HEK293 (cell line): ENCODE measurements around the gene RPS17.

Experiments used
- CTCF ChIA-PET: fragments of 350-600 bp; formaldehyde crosslinking; extraction: SDS; loops from one replicate; lab custom pipeline; 2021; ENCODE audit warnings: antibody characterized with exemption; lab: Yijun Ruan, JAX
- POLR2A ChIA-PET: fragments of 300-600 bp; formaldehyde crosslinking; extraction: SDS; loops from one replicate; lab custom pipeline; 2020; ENCODE audit warnings: antibody characterized with exemption, inconsistent platforms; lab: Yijun Ruan, JAX
- H3K27ac ChIP-seq: fragments of 200-500 bp; sonication (Bioruptor generic); 2 replicates; pipeline ENCODE4 v1.5.1; 2014; ENCODE audit warnings: low read depth, low read length, control low read depth, inconsistent platforms; ENCODE audit errors: extremely low read depth
- H3K36me3 ChIP-seq, 2 experiments: fragments of 200-500 bp in 1 of 2; sonication (Bioruptor generic) in 1 of 2; 1 replicate in 1 of 2; 2 replicates in 1 of 2; pipeline ENCODE4 v1.5.1; 2014 to 2017; ENCODE audit warnings: inconsistent platforms in 2 of 2, low read length in 2 of 2; ENCODE audit not compliant: control insufficient read depth in 2 of 2, insufficient read depth in 1 of 2
- H3K4me1 ChIP-seq: fragments of 200-500 bp; sonication (Bioruptor generic); 2 replicates; pipeline ENCODE4 v1.5.1; 2014; ENCODE audit warnings: mild to moderate bottlenecking, low read length, inconsistent platforms; ENCODE audit not compliant: control insufficient read depth, insufficient read depth
- H3K4me3 ChIP-seq: 2 replicates; pipeline ENCODE4 v1.5.1; 2011; ENCODE audit warnings: low read depth, mild to moderate bottlenecking, control low read depth, low read length, moderate library complexity
- H3K9me3 ChIP-seq: fragments of 200-500 bp; sonication (Bioruptor generic); 2 replicates; pipeline ENCODE4 v1.5.1; 2014; ENCODE audit warnings: low read depth, low read length, inconsistent platforms; ENCODE audit not compliant: control insufficient read depth, insufficient read depth
- HOXA7 ChIP-seq: sonication (generic); formaldehyde crosslinking; IDR thresholded peaks from 2 replicates; pipeline ENCODE4 v1.8.1; 2022; ENCODE audit warnings: missing genetic modification reagents, borderline replicate concordance
- HOXD13 ChIP-seq: sonication (generic); formaldehyde crosslinking; IDR thresholded peaks from 2 replicates; pipeline ENCODE4 v1.8.0; 2022; ENCODE audit warnings: missing genetic modification reagents, borderline replicate concordance
- SP2 ChIP-seq: fragments of 450-650 bp; formaldehyde crosslinking; IDR thresholded peaks from 2 replicates; pipeline ENCODE4 v1.5.1; 2016; ENCODE audit warnings: missing biosample characterization, missing genetic modification characterization
- ZNF138 ChIP-seq: fragments of 450-650 bp; formaldehyde crosslinking; IDR thresholded peaks from 2 replicates; pipeline ENCODE4 v1.5.1; 2016; ENCODE audit warnings: missing biosample characterization, missing genetic modification characterization, borderline replicate concordance
- ZNF146 ChIP-seq: fragments of 450-650 bp; formaldehyde crosslinking; IDR thresholded peaks from 2 replicates; pipeline ENCODE4 v1.5.1; 2016; ENCODE audit warnings: missing biosample characterization, missing genetic modification characterization
- ZNF2 ChIP-seq: fragments of 450-650 bp; formaldehyde crosslinking; IDR thresholded peaks from 2 replicates; pipeline ENCODE4 v1.5.1; 2016; ENCODE audit warnings: missing biosample characterization, missing genetic modification characterization
- ZNF239 ChIP-seq: fragments of 450-650 bp; formaldehyde crosslinking; IDR thresholded peaks from 2 replicates; pipeline ENCODE4 v1.5.1; 2016; ENCODE audit warnings: missing biosample characterization, missing genetic modification characterization
- ZNF473 ChIP-seq: fragments of 450-650 bp; formaldehyde crosslinking; IDR thresholded peaks from 2 replicates; pipeline ENCODE4 v1.5.1; 2017; ENCODE audit warnings: missing biosample characterization, missing genetic modification characterization
- ZNF544 ChIP-seq: fragments of 450-650 bp; formaldehyde crosslinking; IDR thresholded peaks from 2 replicates; pipeline ENCODE4 v1.5.0; 2017; ENCODE audit warnings: missing biosample characterization, missing genetic modification characterization
- ZNF654 ChIP-seq: fragments of 450-650 bp; formaldehyde crosslinking; IDR thresholded peaks from 2 replicates; pipeline ENCODE4 v1.5.1; 2016; ENCODE audit warnings: low read depth, missing biosample characterization, missing genetic modification characterization
- ZNF701 ChIP-seq: fragments of 450-650 bp; formaldehyde crosslinking; IDR thresholded peaks from 2 replicates; pipeline ENCODE4 v1.5.1; 2016; ENCODE audit warnings: missing biosample characterization, missing genetic modification characterization
- ZNF707 ChIP-seq: fragments of 450-650 bp; formaldehyde crosslinking; IDR thresholded peaks from 2 replicates; pipeline ENCODE4 v1.5.1; 2016; ENCODE audit warnings: missing biosample characterization, missing genetic modification characterization
- ZNF777 ChIP-seq: fragments of 450-650 bp; formaldehyde crosslinking; IDR thresholded peaks from 2 replicates; pipeline ENCODE4 v1.5.1; 2017; ENCODE audit warnings: missing biosample characterization, missing genetic modification characterization, borderline replicate concordance
- TF ChIP-seq, protein P1 (sequence below): fragments of 450-650 bp; formaldehyde crosslinking; IDR thresholded peaks from 2 replicates; pipeline ENCODE4 v1.5.1; 2016; ENCODE audit warnings: missing biosample characterization, missing genetic modification characterization, borderline replicate concordance
- TF ChIP-seq, protein P2 (sequence below): fragments of 450-650 bp; formaldehyde crosslinking; IDR thresholded peaks from 2 replicates; pipeline ENCODE4 v1.5.1; 2016; ENCODE audit warnings: missing biosample characterization, missing genetic modification characterization
- TF ChIP-seq, protein P3 (sequence below): fragments of 450-650 bp; formaldehyde crosslinking; IDR thresholded peaks from 2 replicates; pipeline ENCODE4 v1.5.1; 2016; ENCODE audit warnings: missing biosample characterization, missing genetic modification characterization
- TF ChIP-seq, protein P4 (sequence below): fragments of 450-650 bp; formaldehyde crosslinking; IDR thresholded peaks from 2 replicates; pipeline ENCODE4 v1.5.1; 2017; ENCODE audit warnings: missing biosample characterization, mild to moderate bottlenecking, missing genetic modification characterization, moderate library complexity
- TF ChIP-seq, protein P5 (sequence below): fragments of 450-650 bp; formaldehyde crosslinking; IDR thresholded peaks from 2 replicates; pipeline ENCODE4 v1.5.1; 2017; ENCODE audit warnings: missing biosample characterization, missing genetic modification characterization
- TF ChIP-seq, protein P6 (sequence below): fragments of 450-650 bp; formaldehyde crosslinking; IDR thresholded peaks from 2 replicates; pipeline ENCODE4 v1.5.1; 2016; ENCODE audit warnings: missing biosample characterization, missing genetic modification characterization
- TF ChIP-seq, protein P7 (sequence below): fragments of 450-650 bp; IDR thresholded peaks from 2 replicates; pipeline ENCODE4 v1.5.1; 2018; ENCODE audit warnings: missing biosample characterization, missing genetic modification characterization

RPS17 gene

DNA sequence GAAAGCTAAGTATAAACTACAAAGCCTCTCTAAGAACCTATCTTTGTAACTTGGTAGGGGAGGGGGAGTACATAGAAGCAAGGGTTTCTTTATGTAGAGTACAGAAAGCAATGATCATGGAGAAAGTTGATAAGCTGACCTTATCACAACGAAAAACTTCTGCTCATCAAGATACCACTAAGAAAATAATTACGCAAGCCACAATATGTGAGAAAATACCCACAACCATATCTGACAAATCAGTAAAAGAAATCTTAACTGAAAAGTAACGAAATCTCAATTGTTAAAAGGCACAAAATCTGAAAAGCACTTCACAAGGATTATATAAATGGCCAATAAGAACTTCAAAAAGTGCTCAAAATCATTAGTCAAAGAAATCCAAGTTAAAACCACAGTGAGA is 35.1 kb upstream of the RPS17 start:
- Histone ChIP-seq H3K36me3 (no peaks in the 10 kb centered on the region), H3K27ac (no peak overlapping the region)
- TF ChIP-seq HOXD13 (CRISPR knock-in tag) (no peak), ZNF701 (tag by site-specific recombination) (no peak), ZNF146 (tag by site-specific recombination) (no peak), ZNF138 (tag by site-specific recombination) (no peak), ZNF777 (no peak), ZNF473 (tag by site-specific recombination) (no peak), HOXA7 (no peak), ZNF544 (tag by site-specific recombination) (no peak), SP2 (no peak), ZNF654 (tag by site-specific recombination) (no peak), ZNF2 (tag by site-specific recombination) (no peak), ZNF707 (no peak), ZNF239 (tag by site-specific recombination) (no peak)
- TF ChIP-seq, protein P1, sequence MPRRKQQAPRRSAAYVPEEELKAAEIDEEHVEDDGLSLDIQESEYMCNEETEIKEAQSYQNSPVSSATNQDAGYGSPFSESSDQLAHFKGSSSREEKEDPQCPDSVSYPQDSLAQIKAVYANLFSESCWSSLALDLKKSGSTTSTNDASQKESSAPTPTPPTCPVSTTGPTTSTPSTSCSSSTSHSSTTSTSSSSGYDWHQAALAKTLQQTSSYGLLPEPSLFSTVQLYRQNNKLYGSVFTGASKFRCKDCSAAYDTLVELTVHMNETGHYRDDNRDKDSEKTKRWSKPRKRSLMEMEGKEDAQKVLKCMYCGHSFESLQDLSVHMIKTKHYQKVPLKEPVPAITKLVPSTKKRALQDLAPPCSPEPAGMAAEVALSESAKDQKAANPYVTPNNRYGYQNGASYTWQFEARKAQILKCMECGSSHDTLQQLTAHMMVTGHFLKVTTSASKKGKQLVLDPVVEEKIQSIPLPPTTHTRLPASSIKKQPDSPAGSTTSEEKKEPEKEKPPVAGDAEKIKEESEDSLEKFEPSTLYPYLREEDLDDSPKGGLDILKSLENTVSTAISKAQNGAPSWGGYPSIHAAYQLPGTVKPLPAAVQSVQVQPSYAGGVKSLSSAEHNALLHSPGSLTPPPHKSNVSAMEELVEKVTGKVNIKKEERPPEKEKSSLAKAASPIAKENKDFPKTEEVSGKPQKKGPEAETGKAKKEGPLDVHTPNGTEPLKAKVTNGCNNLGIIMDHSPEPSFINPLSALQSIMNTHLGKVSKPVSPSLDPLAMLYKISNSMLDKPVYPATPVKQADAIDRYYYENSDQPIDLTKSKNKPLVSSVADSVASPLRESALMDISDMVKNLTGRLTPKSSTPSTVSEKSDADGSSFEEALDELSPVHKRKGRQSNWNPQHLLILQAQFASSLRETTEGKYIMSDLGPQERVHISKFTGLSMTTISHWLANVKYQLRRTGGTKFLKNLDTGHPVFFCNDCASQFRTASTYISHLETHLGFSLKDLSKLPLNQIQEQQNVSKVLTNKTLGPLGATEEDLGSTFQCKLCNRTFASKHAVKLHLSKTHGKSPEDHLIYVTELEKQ = no peak
- TF ChIP-seq, protein P2, sequence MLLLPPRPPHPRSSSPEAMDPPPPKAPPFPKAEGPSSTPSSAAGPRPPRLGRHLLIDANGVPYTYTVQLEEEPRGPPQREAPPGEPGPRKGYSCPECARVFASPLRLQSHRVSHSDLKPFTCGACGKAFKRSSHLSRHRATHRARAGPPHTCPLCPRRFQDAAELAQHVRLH (tag by site-specific recombination) = no peak
- TF ChIP-seq, protein P3, sequence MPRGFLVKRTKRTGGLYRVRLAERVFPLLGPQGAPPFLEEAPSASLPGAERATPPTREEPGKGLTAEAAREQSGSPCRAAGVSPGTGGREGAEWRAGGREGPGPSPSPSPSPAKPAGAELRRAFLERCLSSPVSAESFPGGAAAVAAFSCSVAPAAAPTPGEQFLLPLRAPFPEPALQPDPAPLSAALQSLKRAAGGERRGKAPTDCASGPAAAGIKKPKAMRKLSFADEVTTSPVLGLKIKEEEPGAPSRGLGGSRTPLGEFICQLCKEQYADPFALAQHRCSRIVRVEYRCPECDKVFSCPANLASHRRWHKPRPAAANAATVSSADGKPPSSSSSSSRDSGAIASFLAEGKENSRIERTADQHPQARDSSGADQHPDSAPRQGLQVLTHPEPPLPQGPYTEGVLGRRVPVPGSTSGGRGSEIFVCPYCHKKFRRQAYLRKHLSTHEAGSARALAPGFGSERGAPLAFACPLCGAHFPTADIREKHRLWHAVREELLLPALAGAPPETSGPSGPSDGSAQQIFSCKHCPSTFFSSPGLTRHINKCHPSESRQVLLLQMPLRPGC = no peak
- TF ChIP-seq, protein P4, sequence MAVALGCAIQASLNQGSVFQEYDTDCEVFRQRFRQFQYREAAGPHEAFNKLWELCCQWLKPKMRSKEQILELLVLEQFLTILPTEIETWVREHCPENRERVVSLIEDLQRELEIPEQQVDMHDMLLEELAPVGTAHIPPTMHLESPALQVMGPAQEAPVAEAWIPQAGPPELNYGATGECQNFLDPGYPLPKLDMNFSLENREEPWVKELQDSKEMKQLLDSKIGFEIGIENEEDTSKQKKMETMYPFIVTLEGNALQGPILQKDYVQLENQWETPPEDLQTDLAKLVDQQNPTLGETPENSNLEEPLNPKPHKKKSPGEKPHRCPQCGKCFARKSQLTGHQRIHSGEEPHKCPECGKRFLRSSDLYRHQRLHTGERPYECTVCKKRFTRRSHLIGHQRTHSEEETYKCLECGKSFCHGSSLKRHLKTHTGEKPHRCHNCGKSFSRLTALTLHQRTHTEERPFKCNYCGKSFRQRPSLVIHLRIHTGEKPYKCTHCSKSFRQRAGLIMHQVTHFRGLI (tag by site-specific recombination) = no peak
- TF ChIP-seq, protein P5, sequence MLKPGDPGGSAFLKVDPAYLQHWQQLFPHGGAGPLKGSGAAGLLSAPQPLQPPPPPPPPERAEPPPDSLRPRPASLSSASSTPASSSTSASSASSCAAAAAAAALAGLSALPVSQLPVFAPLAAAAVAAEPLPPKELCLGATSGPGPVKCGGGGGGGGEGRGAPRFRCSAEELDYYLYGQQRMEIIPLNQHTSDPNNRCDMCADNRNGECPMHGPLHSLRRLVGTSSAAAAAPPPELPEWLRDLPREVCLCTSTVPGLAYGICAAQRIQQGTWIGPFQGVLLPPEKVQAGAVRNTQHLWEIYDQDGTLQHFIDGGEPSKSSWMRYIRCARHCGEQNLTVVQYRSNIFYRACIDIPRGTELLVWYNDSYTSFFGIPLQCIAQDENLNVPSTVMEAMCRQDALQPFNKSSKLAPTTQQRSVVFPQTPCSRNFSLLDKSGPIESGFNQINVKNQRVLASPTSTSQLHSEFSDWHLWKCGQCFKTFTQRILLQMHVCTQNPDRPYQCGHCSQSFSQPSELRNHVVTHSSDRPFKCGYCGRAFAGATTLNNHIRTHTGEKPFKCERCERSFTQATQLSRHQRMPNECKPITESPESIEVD (tag by site-specific recombination) = no peak
- TF ChIP-seq, protein P6, sequence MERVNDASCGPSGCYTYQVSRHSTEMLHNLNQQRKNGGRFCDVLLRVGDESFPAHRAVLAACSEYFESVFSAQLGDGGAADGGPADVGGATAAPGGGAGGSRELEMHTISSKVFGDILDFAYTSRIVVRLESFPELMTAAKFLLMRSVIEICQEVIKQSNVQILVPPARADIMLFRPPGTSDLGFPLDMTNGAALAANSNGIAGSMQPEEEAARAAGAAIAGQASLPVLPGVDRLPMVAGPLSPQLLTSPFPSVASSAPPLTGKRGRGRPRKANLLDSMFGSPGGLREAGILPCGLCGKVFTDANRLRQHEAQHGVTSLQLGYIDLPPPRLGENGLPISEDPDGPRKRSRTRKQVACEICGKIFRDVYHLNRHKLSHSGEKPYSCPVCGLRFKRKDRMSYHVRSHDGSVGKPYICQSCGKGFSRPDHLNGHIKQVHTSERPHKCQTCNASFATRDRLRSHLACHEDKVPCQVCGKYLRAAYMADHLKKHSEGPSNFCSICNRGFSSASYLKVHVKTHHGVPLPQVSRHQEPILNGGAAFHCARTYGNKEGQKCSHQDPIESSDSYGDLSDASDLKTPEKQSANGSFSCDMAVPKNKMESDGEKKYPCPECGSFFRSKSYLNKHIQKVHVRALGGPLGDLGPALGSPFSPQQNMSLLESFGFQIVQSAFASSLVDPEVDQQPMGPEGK = no peak
- TF ChIP-seq, protein P7, sequence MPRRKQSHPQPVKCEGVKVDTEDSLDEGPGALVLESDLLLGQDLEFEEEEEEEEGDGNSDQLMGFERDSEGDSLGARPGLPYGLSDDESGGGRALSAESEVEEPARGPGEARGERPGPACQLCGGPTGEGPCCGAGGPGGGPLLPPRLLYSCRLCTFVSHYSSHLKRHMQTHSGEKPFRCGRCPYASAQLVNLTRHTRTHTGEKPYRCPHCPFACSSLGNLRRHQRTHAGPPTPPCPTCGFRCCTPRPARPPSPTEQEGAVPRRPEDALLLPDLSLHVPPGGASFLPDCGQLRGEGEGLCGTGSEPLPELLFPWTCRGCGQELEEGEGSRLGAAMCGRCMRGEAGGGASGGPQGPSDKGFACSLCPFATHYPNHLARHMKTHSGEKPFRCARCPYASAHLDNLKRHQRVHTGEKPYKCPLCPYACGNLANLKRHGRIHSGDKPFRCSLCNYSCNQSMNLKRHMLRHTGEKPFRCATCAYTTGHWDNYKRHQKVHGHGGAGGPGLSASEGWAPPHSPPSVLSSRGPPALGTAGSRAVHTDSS (tag by site-specific recombination) = no peak
- TF ChIP-seq, all 188 proteins: peak for 0
- H3K9me3 ChIP-seq = no peaks in the 10 kb centered on the region
- H3K4me3 ChIP-seq = no peak overlapping the region
- peaks cover 5% of the 10 kb centered on the region for H3K4me1 ChIP-seq
- ChIA-PET CTCF (interaction anchor here (0.8 to 1.2 kb wide), 2 partner anchors 10 to 14 kb away, joined by 3 read pairs; no protein-coding TSS in a partner anchor), POLR2A (interaction anchor here (0.7 kb wide), 1 partner anchor 68 kb away, joined by 3 read pairs; no protein-coding TSS in a partner anchor)
